Retinal pigment epithelial cell (primary cell): Measurements from ENCODE around the gene GAB3.

Source experiments
- DNase-seq: peaks from one replicate; pipeline ENCODE4 v3.0.0-alpha.2; 2010; ENCODE audit warnings: low read depth
- H3K4me3 ChIP-seq: 2 replicates; pipeline ENCODE4 v1.5.1; 2011; ENCODE audit warnings: mild to moderate bottlenecking, low read length, control low read depth, moderate library complexity
- CTCF ChIP-seq: conservative IDR thresholded peaks from 2 replicates; pipeline ENCODE4 v1.5.1; 2011; ENCODE audit warnings: low read depth, low read length, control low read depth, inconsistent platforms

The GAB3 gene

GRCh38 chrX:154791467-154791866, 40.6 kb upstream of the GAB3 start:
- no peak for DNase-seq
- H3K4me3 ChIP-seq, result no peak overlapping the region
- no peak for TF ChIP-seq CTCF

GRCh38 chrX:154785716-154786115, 34.8 kb upstream of the GAB3 start:
- DNase-seq, result no peak
- no peak overlapping the region for H3K4me3 ChIP-seq
- no peak for TF ChIP-seq CTCF

- no peak overlapping the region for H3K4me3 ChIP-seq
- TF ChIP-seq CTCF, result no peak
- DNase-seq, result no peak
Measured at GRCh38 chrX:154784149-154784995, 33.5 kb upstream of the GAB3 start.

- TF ChIP-seq CTCF, result no peak
- DNase-seq, result no peak
- H3K4me3 ChIP-seq, result no peak overlapping the region
Measured at GRCh38 chrX:154780968-154781367, 30.1 kb upstream of the GAB3 start.

- H3K4me3 ChIP-seq, result no peak overlapping the region
- no peak for TF ChIP-seq CTCF
- no peak for DNase-seq
Measured at GRCh38 chrX:154779261-154779660, 28.4 kb upstream of the GAB3 start.

- DNase-seq, result no peak
- no peak for TF ChIP-seq CTCF
- H3K4me3 ChIP-seq, result no peak overlapping the region
Measured at GRCh38 chrX:154776753-154777152, 25.9 kb upstream of the GAB3 start.
